Activated CD4-positive, alpha-beta T cell treated with anti-CD3 and anti-CD28 coated beads, Interleukin-10, Interleukin-2, amounts not matched to agents 100 ng/mL and 50 ng/mL, durations not matched to agents 16 hours and 8 hours (primary cell): Measurements from ENCODE around the gene PCDHGB3.
"Not testable (repeated sequence)": the region's sequence is repeated elsewhere in the genome, so short reads cannot be mapped to it uniquely, and the experiment has no call there.

Experiments
- DNase-seq: peaks from one replicate; pipeline ENCODE4 v3.0.0-alpha.2; 2020

Gene PCDHGB3

DNA sequence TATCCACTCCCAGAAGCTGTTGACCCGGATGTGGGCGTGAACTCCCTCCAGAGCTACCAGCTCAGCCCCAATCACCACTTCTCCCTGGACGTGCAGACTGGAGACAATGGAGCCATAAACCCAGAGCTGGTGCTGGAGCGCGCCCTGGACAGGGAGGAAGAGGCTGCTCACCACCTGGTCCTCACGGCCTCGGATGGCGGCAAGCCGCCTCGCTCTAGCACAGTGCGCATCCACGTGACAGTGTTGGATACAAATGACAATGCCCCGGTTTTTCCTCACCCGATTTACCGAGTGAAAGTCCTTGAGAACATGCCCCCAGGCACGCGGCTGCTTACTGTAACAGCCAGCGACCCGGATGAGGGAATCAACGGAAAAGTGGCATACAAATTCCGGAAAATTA, 23.2 kb downstream of the PCDHGB3 start:
- no peak for DNase-seq

GRCh38 chr5:141394401-141395187, 24.6 kb downstream of the PCDHGB3 start:
- not testable (repeated sequence) for DNase-seq

- peak; percentile 52 for DNase-seq
Measured at GRCh38 chr5:141397756-141398551, 27.9 kb downstream of the PCDHGB3 start, which contains the start of gene PCDHGB5. PCDHGB5 (plus strand) TSS chr5:141397947; CDS start chr5:141398128, 181 bp downstream.

- no peak for DNase-seq
Measured at GRCh38 chr5:141398608-141399007, 28.6 kb downstream of the PCDHGB3 start.

- no peak for DNase-seq
Measured at GRCh38 chr5:141399555-141400258, 29.7 kb downstream of the PCDHGB3 start.

DNA sequence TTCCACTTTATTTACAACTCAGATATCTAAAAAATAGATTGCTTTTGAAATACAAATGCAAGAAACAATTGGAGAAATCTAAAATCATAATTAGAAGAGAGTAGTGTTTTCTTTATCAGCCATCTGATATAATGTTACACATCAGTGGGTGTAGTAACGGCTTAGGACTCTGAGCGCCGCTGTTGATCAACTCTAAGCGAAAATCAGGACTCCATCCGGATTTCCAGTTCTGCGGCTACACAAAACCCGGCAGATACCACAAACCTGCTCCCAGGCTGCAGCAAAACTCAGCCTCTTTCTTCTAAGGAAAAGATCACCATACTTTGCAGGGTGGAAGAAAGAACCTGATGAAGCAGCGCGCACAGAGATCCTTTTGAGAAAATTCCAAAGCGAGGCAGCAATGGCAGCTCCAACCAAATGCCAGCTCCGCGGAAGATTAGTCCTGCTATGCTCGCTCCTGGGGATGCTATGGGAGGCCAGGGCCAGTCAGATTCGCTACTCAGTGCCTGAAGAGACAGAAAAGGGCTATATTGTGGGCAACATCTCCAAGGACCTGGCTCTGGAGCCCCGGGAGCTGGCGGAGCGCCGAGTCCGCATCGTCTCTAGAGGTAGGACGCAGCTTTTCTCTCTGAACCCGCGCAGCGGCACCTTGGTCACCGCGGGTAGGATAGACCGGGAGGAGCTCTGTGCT, 32.7 kb downstream of the PCDHGB3 start, which contains the start of gene PCDHGA9:
Gene PCDHGA9 (plus strand): TSS at position 226 of the 691 bp plus-strand sequence. CDS start 175 bp downstream, at position 401.
- DNase-seq = no peak

DNA sequence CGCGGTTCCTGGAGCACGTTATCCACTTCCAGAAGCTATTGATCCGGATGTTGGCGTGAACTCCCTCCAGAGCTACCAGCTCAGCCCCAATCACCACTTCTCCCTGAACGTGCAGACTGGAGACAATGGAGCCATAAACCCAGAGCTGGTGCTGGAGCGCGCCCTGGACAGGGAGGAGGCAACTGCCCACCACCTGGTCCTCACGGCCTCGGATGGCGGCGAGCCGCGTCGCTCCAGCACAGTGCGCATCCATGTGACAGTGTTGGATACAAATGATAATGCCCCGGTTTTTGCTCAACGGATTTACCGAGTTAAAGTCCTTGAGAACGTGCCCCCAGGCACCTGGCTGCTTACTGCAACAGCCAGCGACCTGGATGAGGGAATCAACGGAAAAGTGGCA, 33.3 kb downstream of the PCDHGB3 start:
- no peak for DNase-seq

DNA sequence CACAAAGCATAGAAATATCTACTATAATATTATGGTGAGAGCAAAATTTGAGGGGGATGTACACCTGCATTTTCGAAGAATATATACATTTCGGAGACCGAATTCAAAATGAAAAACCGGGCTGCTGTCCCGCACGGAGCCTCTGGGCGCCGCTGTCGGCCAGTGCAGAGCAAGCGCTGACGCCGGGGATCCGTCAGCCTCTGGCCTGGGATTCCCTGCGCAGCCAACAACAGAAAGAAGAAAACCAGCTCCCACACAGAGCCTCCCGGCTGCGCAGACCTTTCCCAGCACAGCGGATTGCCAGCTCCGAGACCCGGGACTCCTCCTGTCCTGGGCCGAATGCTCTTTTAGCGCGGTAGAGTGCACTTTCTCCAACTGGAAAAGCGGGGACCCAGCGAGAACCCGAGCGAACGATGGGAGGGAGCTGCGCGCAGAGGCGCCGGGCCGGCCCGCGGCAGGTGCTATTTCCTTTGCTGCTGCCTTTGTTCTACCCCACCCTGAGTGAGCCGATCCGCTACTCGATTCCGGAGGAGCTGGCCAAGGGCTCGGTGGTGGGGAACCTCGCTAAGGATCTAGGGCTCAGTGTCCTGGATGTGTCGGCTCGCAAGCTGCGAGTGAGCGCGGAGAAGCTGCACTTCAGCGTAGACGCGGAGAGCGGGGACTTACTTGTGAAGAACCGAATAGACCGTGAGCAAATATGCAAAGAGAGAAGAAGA, 37.9 kb downstream of the PCDHGB3 start, which contains the start of gene PCDHGB6:
Gene PCDHGB6 (plus strand): TSS at position 232 of the 716 bp plus-strand sequence. CDS start 182 bp downstream, at position 414.
- peak; percentile 36 for DNase-seq

GRCh38 chr5:141409598-141410306, 39.7 kb downstream of the PCDHGB3 start:
- DNase-seq = no peak

- DNase-seq = no peak
Measured at GRCh38 chr5:141411575-141411974, 41.5 kb downstream of the PCDHGB3 start.

DNA sequence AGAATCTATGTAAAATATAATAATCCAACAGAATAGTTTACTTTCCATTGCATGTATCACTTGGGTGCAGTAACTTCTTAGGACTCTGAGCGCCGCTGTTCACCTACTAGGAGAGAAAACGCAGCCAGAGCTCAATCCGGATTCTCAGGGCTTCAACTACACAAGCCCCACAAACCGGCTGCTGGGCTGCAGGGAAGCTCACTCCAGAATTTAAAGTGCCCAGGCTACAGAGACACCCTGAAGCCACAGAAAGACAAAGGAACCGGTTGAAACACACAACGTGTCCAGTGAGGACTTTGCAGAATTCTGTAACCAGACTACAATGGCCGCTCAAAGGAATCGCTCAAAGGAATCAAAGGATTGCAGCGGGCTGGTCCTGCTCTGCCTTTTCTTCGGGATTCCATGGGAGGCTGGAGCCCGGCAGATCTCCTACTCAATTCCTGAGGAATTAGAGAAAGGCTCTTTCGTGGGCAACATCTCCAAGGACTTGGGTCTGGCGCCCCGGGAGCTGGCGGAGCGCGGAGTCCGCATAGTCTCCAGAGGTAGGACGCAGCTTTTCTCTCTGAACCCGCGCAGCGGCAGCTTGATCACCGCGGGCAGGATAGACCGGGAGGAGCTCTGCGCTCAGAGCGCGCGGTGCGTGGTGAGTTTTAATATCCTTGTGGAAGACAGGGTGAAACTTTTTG, 43.0 kb downstream of the PCDHGB3 start, which contains the start of gene PCDHGA10:
Gene PCDHGA10 (plus strand): TSS at position 134 of the 686 bp plus-strand sequence. CDS start 189 bp downstream, at position 323.
- peak; percentile 61 for DNase-seq

DNA sequence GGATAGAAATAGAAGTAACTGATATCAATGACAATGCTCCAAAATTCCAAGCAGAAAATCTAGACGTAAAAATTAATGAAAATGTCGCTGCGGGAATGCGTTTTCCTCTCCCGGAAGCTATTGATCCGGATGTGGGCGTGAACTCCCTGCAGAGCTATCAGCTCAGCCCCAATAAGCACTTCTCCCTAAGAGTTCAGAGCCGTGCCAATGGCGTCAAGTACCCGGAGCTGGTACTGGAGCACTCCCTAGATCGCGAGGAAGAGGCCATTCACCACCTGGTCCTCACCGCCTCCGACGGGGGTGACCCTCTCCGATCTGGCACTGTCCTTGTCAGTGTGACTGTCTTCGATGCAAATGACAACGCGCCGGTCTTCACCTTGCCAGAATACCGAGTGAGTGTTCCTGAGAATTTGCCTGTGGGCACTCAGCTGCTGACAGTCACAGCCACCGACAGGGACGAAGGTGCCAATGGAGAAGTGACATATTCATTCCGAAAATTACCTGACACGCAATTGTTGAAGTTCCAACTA, 43.6 kb downstream of the PCDHGB3 start:
- no peak for DNase-seq

GRCh38 chr5:141414548-141415274, 44.7 kb downstream of the PCDHGB3 start:
- not testable (repeated sequence) for DNase-seq

DNA sequence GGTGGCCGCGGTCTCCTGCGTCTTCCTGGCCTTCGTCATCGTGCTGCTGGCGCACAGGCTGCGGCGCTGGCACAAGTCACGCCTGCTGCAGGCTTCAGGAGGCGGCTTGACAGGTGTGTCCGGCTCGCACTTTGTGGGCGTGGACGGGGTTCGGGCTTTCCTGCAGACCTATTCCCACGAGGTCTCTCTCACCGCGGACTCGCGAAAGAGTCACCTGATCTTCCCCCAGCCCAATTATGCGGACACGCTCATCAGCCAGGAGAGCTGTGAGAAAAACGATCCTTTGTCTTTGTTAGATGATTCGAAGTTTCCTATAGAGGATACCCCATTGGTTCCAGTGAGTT, 45.2 kb downstream of the PCDHGB3 start:
- DNase-seq = not testable (repeated sequence)

GRCh38 chr5:141417494-141418172, 47.6 kb downstream of the PCDHGB3 start, which contains the start of gene PCDHGB7:
PCDHGB7 (plus strand) TSS chr5:141417677; CDS start chr5:141417860, 183 bp downstream.
- peak; percentile 63 for DNase-seq

DNA sequence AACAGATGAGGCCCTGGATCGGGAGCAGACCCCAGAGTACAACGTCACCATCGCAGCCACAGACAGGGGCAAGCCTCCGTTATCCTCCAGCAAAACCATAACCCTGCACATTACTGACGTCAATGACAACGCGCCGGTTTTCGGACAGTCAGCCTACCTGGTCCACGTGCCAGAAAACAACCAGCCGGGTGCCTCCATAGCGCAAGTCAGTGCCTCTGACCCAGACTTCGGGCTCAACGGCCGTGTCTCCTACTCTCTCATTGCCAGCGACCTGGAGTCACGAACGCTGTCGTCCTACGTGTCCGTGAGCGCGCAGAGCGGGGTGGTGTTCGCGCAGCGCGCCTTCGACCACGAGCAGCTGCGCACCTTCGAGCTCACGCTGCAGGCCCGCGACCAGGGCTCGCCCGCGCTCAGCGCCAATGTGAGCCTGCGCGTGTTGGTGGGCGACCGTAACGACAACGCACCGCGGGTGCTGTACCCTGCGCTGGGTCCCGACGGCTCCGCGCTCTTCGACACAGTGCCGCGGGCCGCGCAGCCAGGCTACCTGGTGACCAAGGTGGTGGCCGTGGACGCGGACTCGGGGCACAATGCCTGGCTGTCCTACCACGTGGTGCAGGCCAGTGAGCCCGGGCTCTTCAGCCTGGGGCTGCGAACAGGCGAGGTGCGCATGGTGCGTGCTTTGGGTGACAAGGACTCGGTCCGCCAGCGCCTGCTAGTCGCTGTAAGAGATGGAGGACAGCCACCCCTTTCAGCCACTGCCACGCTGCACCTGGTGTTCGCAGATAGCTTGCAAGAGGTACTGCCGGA, 49.2 kb downstream of the PCDHGB3 start:
- no peak for DNase-seq

DNA sequence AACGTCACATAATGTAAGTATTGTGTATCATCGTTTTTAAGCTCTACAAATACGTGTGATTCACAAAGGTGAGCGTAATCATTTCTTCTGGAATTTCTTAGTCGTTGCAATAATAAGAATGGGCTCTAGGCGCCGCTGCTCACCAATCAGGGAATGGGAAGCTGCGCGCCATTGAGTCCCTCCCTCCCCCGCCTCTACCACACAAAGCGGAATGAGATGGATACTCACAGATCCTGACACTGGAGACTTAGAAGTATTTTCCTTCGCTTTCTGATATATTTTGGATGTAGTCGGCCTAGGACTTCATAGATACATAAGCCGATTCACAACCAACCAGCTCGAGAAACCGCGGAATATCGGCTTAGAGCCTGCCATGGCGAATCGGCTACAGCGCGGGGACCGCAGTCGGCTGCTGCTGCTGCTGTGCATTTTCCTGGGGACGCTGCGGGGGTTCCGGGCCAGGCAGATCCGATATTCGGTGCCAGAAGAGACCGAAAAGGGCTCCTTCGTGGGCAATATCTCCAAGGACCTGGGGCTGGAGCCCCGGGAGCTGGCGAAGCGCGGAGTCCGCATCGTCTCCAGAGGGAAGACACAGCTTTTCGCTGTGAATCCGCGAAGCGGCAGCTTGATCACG, 50.9 kb downstream of the PCDHGB3 start, which contains the start of gene PCDHGA11:
Gene PCDHGA11 (plus strand): TSS at position 197 of the 634 bp plus-strand sequence. CDS start 177 bp downstream, at position 374.
- DNase-seq = peak; percentile 59
